NCI-H2227 (cell line): ENCODE measurements around the gene KIRREL3.

ENCODE experiments used
- DNase-seq: peaks from one replicate; lab custom pipeline; 2025; ENCODE audit not compliant: unreplicated experiment; lab: John Stamatoyannopoulos, UW

The KIRREL3 gene

DNA sequence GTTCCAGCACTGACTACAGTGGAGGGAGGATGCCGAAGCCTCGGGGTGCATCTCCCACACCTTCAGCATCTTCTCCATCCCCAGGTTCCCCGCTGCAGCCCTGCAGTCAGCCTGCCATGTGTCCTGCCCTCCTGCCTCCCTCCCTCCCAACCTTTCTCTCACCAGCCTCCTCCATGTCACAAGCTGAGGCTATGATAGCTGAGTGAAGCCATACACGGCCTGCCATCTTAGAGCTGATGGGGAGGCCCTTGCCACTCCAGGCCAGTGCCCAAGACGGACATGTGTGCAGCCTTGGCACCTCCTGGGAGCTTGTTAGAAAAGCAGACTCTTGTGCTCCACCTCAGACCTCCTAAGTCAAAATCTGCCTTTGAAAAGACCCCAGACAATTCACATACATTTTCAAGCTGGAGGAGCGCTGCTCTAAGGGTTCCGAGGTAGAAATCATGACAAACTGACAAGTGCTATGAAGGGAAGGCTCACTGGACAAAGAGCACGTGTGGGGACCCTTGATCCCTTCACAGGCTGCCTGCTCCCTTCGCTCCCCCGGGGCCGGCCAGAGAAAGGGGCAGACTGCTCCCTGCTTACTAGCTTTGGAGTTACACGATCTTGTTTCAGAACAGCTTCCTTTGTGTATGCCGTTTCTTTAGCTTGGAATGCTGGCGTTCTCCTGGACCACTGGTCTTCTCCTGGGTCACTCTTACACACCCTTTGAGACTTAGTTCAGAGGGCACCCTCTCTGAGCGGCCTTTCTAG, 521.2 kb downstream of the KIRREL3 start:
- DNase-seq, result no peak

DNA sequence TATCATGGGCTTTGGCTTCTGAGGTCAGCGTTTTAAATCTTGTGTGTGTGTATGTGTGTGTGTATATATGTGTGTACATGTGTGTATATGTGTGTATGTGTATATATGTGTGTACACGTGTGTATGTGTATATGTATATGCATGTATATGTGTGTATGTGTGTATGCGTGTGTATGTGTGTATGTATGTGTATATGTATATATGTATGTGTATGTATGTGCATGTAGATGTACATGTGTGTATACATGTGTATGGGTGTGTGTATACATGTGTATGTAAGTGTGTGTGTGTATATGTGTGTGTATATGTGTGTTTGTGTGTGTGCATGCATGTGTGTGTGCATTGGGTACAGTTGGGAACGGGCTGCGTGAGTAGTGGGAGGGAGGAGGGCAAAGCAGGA, 522.1 kb downstream of the KIRREL3 start:
- DNase-seq, result no peak

DNA sequence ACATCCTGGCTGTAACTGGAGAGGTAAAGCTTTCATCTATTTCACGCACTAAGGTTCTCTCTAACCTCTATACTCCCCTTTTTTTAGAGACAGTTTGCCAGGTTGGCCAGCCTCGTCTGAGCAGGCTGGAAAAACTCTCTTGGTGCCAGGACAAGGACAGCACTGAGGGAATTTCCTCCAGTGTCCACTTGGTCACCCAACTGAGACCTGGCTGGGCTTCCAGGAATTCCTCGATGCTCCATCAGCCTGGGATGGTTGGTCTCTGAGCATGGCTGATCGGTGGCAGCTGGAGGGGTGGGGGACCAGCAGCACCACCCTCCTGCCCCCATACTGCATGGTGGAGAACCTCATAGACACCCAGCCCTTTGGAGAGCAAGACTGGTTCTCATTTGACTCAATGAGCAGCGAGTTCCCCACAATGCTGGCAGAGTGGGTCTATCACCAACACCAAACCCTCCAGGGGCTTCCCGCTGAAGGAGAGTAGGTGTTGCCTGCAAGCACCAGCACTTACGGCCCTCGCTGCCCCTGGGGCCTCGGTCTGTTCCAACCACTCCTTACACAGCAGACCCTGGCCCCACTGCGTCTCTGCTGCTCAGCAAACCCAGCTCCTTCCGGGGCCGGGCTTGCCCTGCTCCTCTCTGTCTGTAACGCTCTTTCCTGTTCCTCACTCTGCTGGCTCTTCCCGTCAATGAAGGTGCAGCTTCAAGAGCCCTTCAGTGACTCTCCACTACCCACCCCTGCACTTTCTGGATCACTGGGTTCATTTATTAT, 522.9 kb downstream of the KIRREL3 start:
- DNase-seq, result peak; percentile 30

DNA sequence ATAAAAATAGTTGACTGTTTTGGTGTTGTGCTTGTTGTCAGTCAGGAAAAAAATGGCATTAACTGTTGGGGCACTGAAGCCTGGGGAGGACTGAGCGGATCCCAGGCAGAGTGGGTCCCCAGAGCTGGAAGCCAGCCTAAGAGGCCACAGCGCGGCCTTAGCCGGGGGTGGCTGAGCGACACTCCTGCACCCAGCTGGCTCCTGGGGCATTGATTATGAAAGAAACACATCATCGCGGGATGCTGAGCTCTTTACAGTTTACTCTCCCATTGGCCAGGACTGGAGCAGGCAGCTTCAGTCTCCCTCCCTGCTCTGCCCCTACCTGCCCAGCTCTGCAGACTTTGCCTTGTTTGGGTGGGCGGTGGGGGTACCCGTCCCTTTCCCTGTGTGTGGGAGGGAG, 523.6 kb downstream of the KIRREL3 start:
- DNase-seq, result no peak

DNA sequence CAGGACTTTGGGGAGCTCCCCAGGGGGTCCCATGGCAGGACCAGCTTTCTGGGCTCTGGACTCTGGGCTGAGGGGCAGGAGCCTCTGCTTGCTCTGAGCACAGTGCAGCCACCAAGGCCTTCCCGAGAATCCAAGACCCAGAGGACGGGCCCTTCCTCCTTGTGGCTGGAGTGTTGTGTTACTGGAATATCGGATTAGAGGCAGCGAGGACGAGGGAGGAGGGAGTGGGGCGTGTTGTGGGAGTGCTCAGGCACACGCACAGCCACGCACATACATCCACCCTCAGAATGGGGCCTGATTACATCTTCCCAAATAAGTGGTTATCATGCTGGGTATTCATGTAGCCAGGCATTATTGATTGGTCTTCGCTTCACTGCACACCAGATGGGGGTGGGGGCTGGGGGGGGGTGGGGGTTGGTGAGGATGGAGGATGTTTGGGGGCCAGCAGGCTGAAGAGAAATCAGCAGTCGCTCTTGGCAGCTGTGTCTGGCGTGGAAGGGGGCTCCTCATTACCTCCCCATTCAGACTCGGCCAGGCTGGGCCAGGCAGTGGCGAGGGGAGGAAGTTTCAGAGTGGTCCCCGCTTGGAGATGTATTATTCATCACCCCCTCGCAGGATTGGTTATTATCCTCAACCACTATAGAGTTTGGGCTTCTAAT, 524.2 kb downstream of the KIRREL3 start:
- peak; percentile 71 for DNase-seq

DNA sequence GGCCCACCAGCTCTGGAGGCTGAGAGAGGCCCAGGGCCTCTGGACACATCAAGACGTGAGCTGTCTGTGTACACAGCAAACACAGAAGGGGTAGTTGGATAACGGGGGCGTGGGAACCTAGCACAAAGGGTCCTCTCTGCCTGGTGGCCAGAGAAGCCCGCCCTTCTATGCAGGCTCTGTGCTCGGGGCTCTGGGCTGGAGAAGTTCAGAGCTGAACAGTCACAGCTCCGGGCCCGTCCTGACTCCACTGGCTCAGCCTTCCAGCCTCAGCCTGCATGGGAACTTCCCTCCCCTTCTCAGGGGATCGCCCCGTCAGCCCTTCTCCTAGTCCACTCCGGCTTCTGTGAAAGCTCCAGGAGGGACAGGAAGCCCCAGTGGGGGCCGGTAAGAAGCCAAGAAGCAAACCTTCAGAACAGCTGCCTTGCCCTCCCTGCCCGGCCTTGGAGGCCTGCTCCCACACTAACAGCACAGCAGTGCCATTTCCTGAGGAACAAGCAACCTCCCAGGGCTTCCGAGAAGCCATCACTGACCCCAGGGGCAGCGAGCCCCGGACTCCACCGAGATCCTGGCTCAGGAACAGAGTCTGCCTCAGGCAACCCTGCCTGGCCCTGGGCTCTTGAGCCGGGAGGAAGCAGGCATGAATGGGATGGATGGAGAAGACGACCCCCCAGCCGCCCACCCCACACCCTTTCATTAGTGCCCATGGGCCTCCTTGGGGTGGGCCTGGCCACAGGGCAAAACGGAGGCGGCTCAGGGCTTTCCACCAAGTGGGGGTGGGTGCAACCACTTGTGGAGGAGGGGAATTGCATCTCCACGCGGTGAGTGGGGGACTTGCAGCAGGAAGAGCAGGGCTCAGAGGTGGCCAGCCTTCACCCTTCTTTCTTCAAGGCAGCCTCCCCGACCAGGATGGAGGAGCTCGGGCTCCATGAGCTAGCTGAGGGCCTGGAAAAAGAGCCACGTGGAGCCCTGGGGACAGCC, 525.3 kb downstream of the KIRREL3 start:
- DNase-seq, result no peak

DNA sequence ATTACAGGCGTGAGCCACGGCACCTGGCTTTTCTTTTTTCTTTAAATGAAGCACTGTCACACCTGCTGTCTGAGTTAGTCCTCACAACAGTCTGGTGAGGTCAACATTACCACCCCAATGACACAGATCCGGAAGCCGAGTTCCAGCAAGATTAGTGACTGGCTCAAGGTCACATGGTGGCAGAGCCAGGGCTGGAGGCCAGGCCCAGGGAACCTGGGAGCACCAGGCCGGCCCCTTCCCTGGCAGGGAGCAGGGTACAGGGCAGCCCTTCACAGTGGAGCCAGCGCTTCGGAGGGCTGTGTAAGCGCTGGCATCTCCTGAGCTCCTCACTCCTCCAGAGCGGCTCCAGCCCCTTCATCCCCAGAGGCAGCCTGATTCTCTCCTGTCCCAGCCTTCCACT, 526.4 kb downstream of the KIRREL3 start:
- DNase-seq, result no peak

DNA sequence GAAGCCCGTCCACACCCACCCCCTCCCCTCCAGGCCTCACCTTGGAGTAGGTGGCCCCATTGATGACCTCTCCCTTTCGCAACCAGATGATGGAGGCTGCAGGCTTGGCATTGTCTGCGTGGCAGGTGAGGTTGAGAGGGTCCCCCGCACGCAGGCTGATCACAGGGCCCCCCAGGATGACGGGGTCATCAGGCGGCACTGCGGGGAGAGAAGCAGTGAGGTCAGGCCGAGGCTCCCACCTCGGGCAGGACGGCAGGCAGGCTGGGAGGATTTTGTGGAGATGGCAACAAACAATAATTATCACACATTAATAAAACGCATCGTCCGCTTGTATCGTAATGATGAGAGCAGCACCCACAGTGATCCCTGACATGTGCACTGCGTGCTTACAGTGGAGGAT, 527.3 kb downstream of the KIRREL3 start:
- no peak for DNase-seq

DNA sequence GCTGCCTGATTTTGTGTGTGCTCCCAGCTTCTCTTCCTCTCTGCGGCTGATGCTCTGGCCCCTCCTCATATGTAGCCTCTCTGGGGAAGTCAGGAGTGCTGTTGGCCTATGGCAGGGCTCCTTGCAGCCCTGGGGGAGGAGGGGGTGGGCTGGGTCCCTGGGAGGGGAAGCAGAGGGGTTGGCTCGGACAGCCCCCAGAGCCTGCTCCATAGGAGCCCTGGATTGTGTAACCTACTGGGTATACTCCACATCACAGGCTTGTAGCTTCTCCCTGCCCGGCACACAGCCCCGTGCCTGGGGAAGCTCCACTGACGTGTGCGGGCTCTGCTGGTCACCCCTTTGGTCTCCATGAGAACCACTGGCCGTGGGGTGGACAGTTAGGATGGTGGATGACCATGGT, 531.3 kb downstream of the KIRREL3 start:
- no peak for DNase-seq

DNA sequence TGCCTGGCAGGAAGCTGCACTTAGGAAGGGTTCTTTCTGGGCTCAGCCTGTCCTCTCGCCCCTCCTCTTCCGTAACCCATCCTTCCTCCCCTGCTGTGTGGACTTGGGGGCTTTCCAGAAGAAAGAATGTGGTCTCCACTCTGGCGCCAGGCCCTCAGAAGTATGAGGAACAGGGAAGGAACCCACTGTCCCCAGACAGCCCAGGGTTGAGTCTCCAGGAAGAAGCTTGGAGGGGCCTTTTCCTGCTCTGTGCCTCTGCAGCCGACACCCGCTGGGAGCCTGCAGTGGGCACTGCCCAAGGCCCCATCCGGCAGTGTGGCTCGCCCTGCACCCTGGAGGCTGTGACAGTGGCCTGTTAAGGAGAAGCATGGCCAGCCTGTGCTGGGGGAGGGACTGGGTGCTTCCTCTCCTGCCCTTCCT, 532.5 kb downstream of the KIRREL3 start:
- DNase-seq, result no peak

DNA sequence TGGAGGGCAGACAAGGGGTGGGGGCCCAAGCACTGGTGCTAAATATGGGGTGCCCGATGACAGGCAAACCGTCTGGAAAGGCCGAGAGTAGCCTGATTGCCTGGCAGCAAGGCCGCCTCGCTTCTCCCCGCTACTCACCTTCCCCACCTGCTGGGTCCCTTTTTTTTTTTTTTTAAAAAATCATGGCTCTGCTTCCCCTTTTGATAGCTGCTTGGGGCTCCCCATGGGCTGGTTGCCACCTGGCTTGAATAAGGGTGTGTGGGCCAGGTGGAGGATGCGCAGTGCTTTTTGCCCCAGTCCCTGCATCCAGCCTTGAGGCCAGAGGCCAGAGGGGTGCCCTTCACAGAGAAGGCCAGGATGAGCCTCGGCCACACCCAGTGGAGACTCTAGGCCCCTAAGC, 533.1 kb downstream of the KIRREL3 start:
- no peak for DNase-seq

DNA sequence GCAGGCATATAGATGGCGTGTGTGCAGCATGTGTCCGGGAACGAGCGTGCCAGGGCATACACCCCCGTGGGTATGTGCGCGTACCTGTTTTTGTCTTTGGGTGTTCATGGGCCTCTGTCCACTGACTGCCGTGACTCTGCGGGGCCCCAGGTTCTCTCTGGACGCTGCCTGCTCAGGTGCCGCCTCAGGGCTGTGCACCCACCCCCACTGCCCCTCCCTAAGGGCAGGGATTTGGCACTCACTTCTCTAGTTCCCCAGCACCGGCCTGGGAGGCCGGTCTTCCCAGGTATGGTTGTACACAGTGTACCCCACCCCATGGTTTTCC, 533.6 kb downstream of the KIRREL3 start:
- no peak for DNase-seq

DNA sequence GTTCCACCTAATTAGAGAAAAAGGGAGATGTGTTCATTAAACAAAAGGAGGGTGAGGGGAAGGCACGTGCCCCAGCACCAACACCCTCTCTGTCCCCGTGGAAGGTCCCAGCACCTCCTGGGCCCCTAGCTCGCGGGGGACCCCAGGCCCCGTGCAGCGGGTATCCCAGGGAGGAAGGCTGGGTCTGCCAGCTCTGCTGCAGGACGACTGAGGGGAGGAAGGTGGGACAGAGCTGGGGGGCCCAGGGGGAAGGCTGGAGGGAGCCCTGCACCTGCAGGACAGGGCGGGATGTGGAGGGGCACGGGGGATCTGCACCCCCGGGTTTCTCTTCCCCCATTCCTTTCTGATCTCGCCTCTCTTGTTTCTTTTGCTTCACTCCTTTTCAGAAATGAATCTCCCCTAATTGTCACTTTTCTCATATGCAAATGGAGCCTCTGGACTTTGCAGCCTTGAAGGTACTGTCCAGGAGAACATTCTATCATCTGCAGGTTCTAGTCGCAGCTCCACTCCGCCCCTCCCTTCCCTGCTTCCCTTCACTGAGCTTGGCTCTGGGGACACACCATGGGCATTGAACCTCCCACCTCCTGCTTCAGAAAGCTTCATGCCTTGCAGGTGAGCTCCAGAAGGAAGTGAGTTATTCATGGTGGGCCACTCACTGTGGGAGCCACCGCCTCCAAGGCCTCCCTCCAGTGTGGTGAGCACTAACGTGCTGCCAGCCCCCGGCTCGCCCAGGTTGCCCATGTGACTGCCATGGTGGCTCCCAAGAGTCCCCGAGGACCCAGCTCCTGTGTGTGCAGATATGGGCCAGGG, 534.1 kb downstream of the KIRREL3 start:
- no peak for DNase-seq

DNA sequence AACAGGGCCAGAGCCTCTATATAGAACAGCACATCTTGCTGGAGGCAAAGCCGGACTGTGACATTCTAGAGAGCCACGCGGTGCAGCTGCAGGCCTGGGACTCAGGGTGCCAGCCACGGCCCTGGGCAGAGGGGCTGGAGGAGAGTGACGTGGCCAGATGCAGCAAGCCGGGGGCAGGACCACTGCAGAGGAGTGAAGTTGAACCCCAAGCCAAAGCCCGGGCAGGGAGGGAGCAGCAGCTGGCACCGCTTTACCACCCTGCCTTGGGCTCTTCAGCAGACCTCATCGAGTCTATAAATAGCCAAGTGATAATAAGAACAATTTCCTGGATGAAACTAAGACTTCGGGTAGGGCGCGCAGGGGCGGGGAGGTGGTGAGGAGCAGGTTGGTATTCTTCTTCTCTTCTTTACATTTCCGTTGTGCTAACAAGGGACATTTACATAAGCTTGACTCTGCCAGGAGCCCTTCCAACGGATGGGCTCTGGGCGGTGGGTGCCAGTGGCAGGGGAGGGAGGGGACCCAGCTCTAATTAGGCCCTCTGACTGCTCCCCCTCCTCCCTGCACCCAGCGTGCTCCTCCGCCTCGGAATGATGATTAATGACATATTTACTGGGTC, 534.9 kb downstream of the KIRREL3 start:
- DNase-seq, result peak; percentile 12

DNA sequence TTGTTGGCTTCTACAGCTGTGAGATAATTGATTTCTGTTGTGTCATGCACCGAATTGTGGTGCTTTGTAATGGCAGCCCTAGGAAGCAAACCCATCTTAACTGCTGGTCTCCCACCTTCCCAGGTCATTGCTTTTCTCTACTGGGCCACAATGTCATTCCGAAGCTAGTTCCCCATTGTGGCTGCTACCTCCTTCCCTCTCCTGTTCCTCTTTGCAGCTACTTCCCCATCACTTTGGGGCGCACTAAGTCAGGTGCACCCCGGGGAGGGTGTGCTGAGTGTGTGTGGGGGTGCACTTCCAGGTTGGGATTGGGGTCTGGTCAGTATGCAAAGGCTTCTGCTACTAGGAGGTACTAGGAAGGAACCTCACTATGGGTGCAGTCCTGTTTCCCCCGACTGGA, 535.8 kb downstream of the KIRREL3 start:
- DNase-seq, result no peak

DNA sequence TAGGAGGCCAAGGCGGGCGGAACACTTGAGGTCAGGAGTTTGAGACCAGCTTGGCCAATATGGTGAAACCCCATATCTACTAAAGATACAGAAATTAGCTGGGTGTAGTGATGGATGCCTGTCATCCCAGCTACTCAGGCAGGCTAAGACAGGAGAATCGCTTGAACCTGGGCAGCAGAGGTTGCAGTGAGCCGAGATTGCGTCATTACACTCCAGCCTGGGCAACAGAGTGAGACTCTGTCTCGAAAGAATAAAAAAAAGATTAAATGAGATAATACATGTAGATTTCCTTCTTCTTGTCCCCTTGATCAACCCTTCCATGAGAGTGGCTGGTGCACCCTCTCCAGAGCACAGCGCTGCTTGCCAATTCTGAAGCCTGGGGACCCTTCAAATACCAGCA, 538.1 kb downstream of the KIRREL3 start:
- no peak for DNase-seq

DNA sequence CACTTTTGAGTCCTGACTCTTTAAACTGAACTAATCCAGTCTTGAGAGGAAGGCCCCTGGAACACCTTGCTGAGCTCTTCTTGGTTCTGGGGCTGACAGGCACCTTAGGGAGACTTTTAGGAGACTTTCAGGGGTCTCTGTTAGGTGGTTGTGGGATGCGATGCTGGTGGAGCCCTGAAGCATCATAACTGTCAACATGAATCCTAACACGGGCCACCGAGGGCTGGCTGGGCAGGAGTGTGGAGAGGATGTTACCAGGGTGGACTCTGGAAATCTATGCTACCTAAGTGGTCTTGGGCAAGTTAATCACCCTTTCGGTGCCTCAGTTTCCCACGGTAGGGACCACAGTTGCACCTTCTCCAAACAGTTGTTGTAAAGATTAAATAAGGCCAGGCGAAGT, 538.6 kb downstream of the KIRREL3 start:
- no peak for DNase-seq

DNA sequence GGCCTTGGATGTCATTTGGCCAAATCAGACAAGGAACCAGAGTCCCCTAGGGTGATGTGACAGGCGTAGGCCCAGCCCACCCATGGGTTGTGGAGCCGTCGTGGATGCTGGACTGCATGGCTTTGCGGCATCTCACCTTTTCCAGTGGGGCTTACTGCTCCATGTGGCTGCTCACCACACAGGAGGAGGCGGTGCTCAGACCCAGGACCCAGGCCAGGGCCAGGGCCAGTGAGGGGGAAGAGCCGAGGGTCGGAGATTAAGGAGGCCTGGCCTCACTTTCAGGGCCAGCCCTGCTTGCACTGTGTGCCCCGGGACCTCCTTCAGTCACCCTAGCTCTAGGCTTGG, 539.5 kb downstream of the KIRREL3 start:
- DNase-seq, result no peak

DNA sequence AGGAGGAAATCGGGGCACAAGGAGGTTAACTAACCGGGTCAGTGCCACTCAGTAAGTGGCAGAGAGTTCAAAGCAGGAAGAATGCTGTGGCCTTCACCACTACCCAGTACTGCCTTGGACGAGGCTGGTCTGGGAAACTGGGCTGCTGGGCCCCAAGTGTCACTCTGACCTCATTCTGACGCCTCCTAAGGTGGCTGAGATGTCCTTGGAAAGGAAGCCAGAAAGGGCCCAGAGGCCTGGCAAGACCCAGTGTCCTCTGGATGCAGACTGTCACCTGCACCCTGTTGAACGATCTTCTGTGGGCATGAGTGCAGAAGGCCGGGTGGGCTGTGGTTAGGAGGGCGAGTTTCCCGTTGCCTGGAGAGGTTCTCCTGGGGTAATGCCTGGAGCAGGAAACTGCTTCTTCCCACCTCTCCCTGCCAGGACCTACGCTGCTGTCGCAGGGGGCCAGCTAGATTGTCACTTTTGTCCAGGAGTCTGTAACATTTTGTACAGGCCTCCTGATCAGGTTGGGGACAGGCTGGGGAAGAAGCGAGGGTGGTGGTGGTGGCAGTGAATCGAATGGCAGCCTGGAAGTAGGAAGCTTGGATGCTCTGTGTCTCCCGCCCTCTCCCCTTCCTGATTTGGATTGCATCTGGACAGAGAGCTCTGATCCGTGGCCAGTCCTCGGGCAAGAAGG, 540.0 kb downstream of the KIRREL3 start:
- no peak for DNase-seq
